Adrenal gland (tissue), 12 donors: Measurements from ENCODE around the gene ERO1A. TPM values are rescaled to one million over a fixed set of nuclear protein-coding genes. Genes with fewer than 3 reads are reported as not detected.

ENCODE experiments used
- DNase-seq, 7 donors: peaks; one replicate each; pipeline ENCODE4 v3.0.0-alpha.2; 2019 to 2020
- H3K27ac ChIP-seq, 5 donors: fragments of 200-600 bp; sonication (generic) in 4 of 5; 1 replicate in 3 of 5; 2 replicates in 2 of 5; pipeline versions ENCODE4 v1.5.1 to v1.8.0; 2016 to 2020; ENCODE audit warnings: mild to moderate bottlenecking in 1 of 5
- H3K27me3 ChIP-seq: fragments of 200-600 bp; 2 replicates; pipeline ENCODE4 v1.8.0; 2021
- H3K36me3 ChIP-seq, 2 donors: fragments of 200-600 bp; replicated peaks in 1 of 2; 1 replicate in 1 of 2; 2 replicates in 1 of 2; pipeline versions ENCODE4 v1.5.1 to v1.8.0; 2018 to 2022
- H3K4me1 ChIP-seq, 2 donors: fragments of 200-600 bp; replicated peaks in 1 of 2; 1 replicate in 1 of 2; 2 replicates in 1 of 2; pipeline versions ENCODE4 v1.5.1 to v1.8.0; 2018 to 2021
- H3K4me3 ChIP-seq, 4 donors: fragments of 200-600 bp; sonication (generic) in 3 of 4; one replicate each; pipeline ENCODE4 v1.5.1; 2016 to 2018
- H3K9me3 ChIP-seq, 3 donors: fragments of 200-600 bp; sonication (generic) in 1 of 3; replicated peaks in 1 of 3; 1 replicate in 2 of 3; 2 replicates in 1 of 3; pipeline versions ENCODE4 v1.5.1 to v1.8.0; 2016 to 2021
- CTCF ChIP-seq, 6 experiments: fragments of 450-650 bp in 4 of 6; fragments of 200-600 bp in 2 of 6; sonication (generic) in 1 of 6; IDR thresholded peaks; 1 replicate in 5 of 6; 2 replicates in 1 of 6; pipeline versions ENCODE4 v1.5.1 to v1.8.0; 2016 to 2021; ENCODE audit warnings: antibody characterized with exemption in 6 of 6, mild to moderate bottlenecking in 2 of 6, moderate library complexity in 1 of 6
- POLR2A ChIP-seq, 2 donors: fragments of 450-650 bp; IDR thresholded peaks; one replicate each; pipeline ENCODE4 v1.6.1; 2017; ENCODE audit warnings: antibody characterized with exemption in 2 of 2, mild to moderate bottlenecking in 2 of 2, moderate library complexity in 1 of 2
- WGBS, 4 donors: extraction: QIAGEN DNeasy Blood & Tissue Kit in 2 of 4; methylation state at CpG; one replicate each; pipeline versions ENCODE4 v1.1.5 to v1.1.7; 2013 to 2017; 5-methylcytosine and 5-hydroxymethylcytosine counted together
- intact Hi-C, 2 donors: fragments of 100-400 bp; cut with DNase I; formaldehyde crosslinking; loops; one replicate each; pipeline versions ENCODE4 v1.14.1 to v1.15.0; 2022 to 2023
- polyA plus RNA-seq, 3 donors: library from polyadenylated mRNA; stranded (reverse); fragments of 200-250 nt in 2 of 3; fragments of 350-450 nt in 1 of 3; fragmentation: Illumina TruSeq in 1 of 3; extraction: RNeasy Lipid Tissue Mini Kit (QIAGEN cat#74804) in 1 of 3; gene quantifications; one replicate each; pipeline ENCODE4 v1.2.3, GENCODE V29; 2013 to 2014
- total RNA-seq, 9 donors: library from RNA; depleted of rRNA in 4 of 9; stranded (reverse); fragments of >200 nt in 4 of 9; fragments of 120-200 nt in 1 of 9; fragmentation: NEBNext Ultra II Directional in 1 of 9; extraction: Animal tissue kit (Norgen Biotek cat#: 25700) in 1 of 9; gene quantifications; one replicate each; pipeline versions ENCODE4 v1.1.0 to v1.2.4, GENCODE V29; 2013 to 2023
- donor health status: healthy with polysubstance abuse.
- donor health status: Bipolar disorder and iron deficiency.
- donor health status: DM: yes; HTN: yes; CAD: no.
- donor health status: DM: no; HTN: no; CAD: no.
- donor health status: DM: no; HTN: no; CAD: no.
- donor health status: DM: yes; HTN: yes; CAD: no.

Gene ERO1A
- total and polyA plus RNA-seq, 12 donors: 8.8 to 35.2 (median 22.2) TPM

GRCh38 chr14:52599974-52600373 lies 95.4 kb downstream of the ERO1A start:
- H3K4me1 ChIP-seq: no peaks in the 10 kb centered on the region
- WGBS, 4 donors: 89 to 95% (median 93%) methylated on average over 3 of the region's 3 CpGs
- H3K27ac ChIP-seq: no peak overlapping the region
- H3K36me3 ChIP-seq: no peaks in the 10 kb centered on the region
- intact Hi-C loops: no loop called here
- TF ChIP-seq POLR2A (IDR thresholded peaks at IDR 0.05) (no peak), CTCF (IDR thresholded peaks at IDR 0.05) (no peak)
- no peaks in the 10 kb centered on the region for H3K27me3 ChIP-seq
- no peak for DNase-seq
- no peak overlapping the region for H3K4me3 ChIP-seq
- H3K9me3 ChIP-seq: no peaks in the 10 kb centered on the region

- intact Hi-C loops: no loop called here
Measured at GRCh38 chr14:52598568-52598967, 96.8 kb downstream of the ERO1A start.

GRCh38 chr14:52596861-52597260 lies 98.5 kb downstream of the ERO1A start:
- 82 to 95% (median 91%) methylated on average over 5 of the region's 5 CpGs for WGBS, 4 donors
- intact Hi-C loops: no loop called here

More at GRCh38 chr14:52598568-52598967, 96.8 kb downstream of the ERO1A start:
- TF ChIP-seq CTCF (IDR thresholded peaks at IDR 0.05): no peak
- no peak for TF ChIP-seq POLR2A (IDR thresholded peaks at IDR 0.05)
- WGBS, 4 donors: 88 to 97% (median 93%) methylated on average over 1 of the region's 1 CpG
- no peak overlapping the region for H3K27ac ChIP-seq
- H3K4me1 ChIP-seq: no peaks in the 10 kb centered on the region
- no peaks in the 10 kb centered on the region for H3K27me3 ChIP-seq
- H3K9me3 ChIP-seq: no peaks in the 10 kb centered on the region
- no peak overlapping the region for H3K4me3 ChIP-seq
- no peak for DNase-seq
- no peaks in the 10 kb centered on the region for H3K36me3 ChIP-seq

GRCh38 chr14:52596320-52596719 lies 99.0 kb downstream of the ERO1A start:
- no peaks in the 10 kb centered on the region for H3K9me3 ChIP-seq
- no peak for TF ChIP-seq POLR2A (IDR thresholded peaks at IDR 0.05)
- TF ChIP-seq CTCF (IDR thresholded peaks at IDR 0.05): no peak
- intact Hi-C loops: no loop called here
- H3K36me3 ChIP-seq: no peaks in the 10 kb centered on the region
- no peaks in the 10 kb centered on the region for H3K27me3 ChIP-seq
- H3K4me3 ChIP-seq: no peak overlapping the region
- no peak overlapping the region for H3K27ac ChIP-seq
- DNase-seq: no peak
- H3K4me1 ChIP-seq: no peaks in the 10 kb centered on the region
- WGBS, 4 donors: 91 to 92% (median 91%) methylated on average over 9 to 10 of the region's 10 CpGs

More at GRCh38 chr14:52596861-52597260, 98.5 kb downstream of the ERO1A start:
- Histone ChIP-seq H3K27me3 (no peaks in the 10 kb centered on the region), H3K27ac (no peak overlapping the region), H3K36me3 (no peaks in the 10 kb centered on the region), H3K4me3 (no peak overlapping the region), H3K4me1 (no peaks in the 10 kb centered on the region), H3K9me3 (no peaks in the 10 kb centered on the region)
- no peak for DNase-seq
- TF ChIP-seq POLR2A (IDR thresholded peaks at IDR 0.05): no peak
- TF ChIP-seq CTCF (IDR thresholded peaks at IDR 0.05): no peak
